HCT116 (cell line): ENCODE results near the gene NFATC2IP. TPM values are rescaled to one million over a fixed set of nuclear protein-coding genes. Genes with fewer than 3 reads are reported as not detected.

Experiments
- ATAC-seq: fragments of 200-7000 bp; cut with Tn5 transposase; 2 replicates; pipeline ENCODE4 v1.9.1; 2020; ENCODE audit warnings: mild to moderate bottlenecking, moderate library complexity
- BruUV-seq: library from RNA; stranded (reverse); fragments of 400-500 nt; replicated peaks from 2 replicates; lab custom pipeline; 2021; lab: Mats Ljungman, UMichigan
- CTCF ChIA-PET: fragments of 300-600 bp; sonication (Branson Sonifier 250); formaldehyde crosslinking; loops from one replicate; lab custom pipeline; 2021; ENCODE audit warnings: antibody characterized with exemption; lab: Charles Lee
- POLR2A ChIA-PET: fragments of 300-600, 350-600 bp; sonication (Branson Sonifier 250); formaldehyde crosslinking; loops from one replicate; lab custom pipeline; 2021; ENCODE audit warnings: antibody characterized with exemption; lab: Charles Lee
- RAD21 ChIA-PET, 2 experiments: fragments of 300-600 bp; sonication (Branson Sonifier 250); formaldehyde crosslinking; loops; one replicate each; lab custom pipeline; 2023; ENCODE audit warnings: low total read pairs in 2 of 2; ENCODE audit not compliant: uncharacterized antibody in 2 of 2, unreplicated experiment in 2 of 2, low non-redundant PET in 1 of 2; lab: Charles Lee
- DNase-seq: peaks from one replicate; pipeline ENCODE4 v3.0.0-alpha.2; 2010; ENCODE audit warnings: low read depth, low spot score
- H2AFZ ChIP-seq: fragments of 200-600 bp; shearing (Covaris generic), sonication (generic); 2 replicates; pipeline ENCODE4 v1.6.1; 2017; ENCODE audit warnings: low read depth, mixed run types, mixed read lengths, antibody characterized with exemption, low read length; ENCODE audit not compliant: poor library complexity, severe bottlenecking
- H3K27ac ChIP-seq: 2 replicates; pipeline ENCODE4 v1.5.1; 2012; ENCODE audit warnings: low read depth, low read length
- H3K27me3 ChIP-seq: fragments of 200-600 bp; sonication (generic); 2 replicates; pipeline ENCODE4 v1.6.1; 2016; ENCODE audit warnings: mixed run types, low read length, mixed read lengths; ENCODE audit not compliant: insufficient read depth
- H3K36me3 ChIP-seq, 2 experiments: fragments of 200-500 bp in 1 of 2; fragments of 200-600 bp in 1 of 2; sonication (Bioruptor generic) in 1 of 2; sonication (generic) in 1 of 2; 2 replicates each; pipeline versions ENCODE4 v1.5.1 to v1.6.1; 2014 to 2016; ENCODE audit warnings: low read length in 2 of 2, inconsistent platforms in 1 of 2, mixed read lengths in 1 of 2, mixed run types in 1 of 2; ENCODE audit not compliant: insufficient read depth in 2 of 2, control insufficient read depth in 1 of 2
- H3K4me1 ChIP-seq, 2 experiments: fragments of 200-600 bp in 1 of 2; sonication (generic) in 1 of 2; 2 replicates each; pipeline versions ENCODE4 v1.5.1 to v1.6.1; 2012 to 2017; ENCODE audit warnings: low read length in 2 of 2, inconsistent platforms in 1 of 2, mild to moderate bottlenecking in 1 of 2, mixed read lengths in 1 of 2, mixed run types in 1 of 2, moderate library complexity in 1 of 2; ENCODE audit not compliant: insufficient read depth in 2 of 2, control insufficient read depth in 1 of 2
- H3K4me2 ChIP-seq: fragments of 200-600 bp; sonication (generic); 2 replicates; pipeline ENCODE4 v1.6.1; 2017; ENCODE audit warnings: mixed run types, low read length, mixed read lengths
- H3K4me3 ChIP-seq, 2 experiments: fragments of 200-600 bp in 1 of 2; sonication (generic) in 1 of 2; replicated peaks in 1 of 2; 2 replicates each; pipeline ENCODE4 v1.5.1; 2011 to 2016; ENCODE audit warnings: low read length in 2 of 2, control low read depth in 1 of 2, low read depth in 1 of 2, mild to moderate bottlenecking in 1 of 2, mixed read lengths in 1 of 2, mixed run types in 1 of 2
- H3K79me2 ChIP-seq: fragments of 200-600 bp; sonication (generic); 2 replicates; pipeline ENCODE4 v1.6.1; 2017; ENCODE audit warnings: mild to moderate bottlenecking, mixed run types, low read length, moderate library complexity, mixed read lengths; ENCODE audit not compliant: insufficient read depth
- H3K9ac ChIP-seq: fragments of 200-600 bp; sonication (generic); 2 replicates; pipeline ENCODE4 v1.6.1; 2016; ENCODE audit warnings: low read length, mixed read lengths
- H3K9me2 ChIP-seq: fragments of 200-600 bp; sonication (generic), shearing (Covaris generic); 2 replicates; pipeline ENCODE4 v1.6.1; 2017; ENCODE audit warnings: mixed run types, mild to moderate bottlenecking, moderate library complexity; ENCODE audit not compliant: insufficient read depth
- H3K9me3 ChIP-seq, 2 experiments: fragments of 200-500 bp in 1 of 2; fragments of 200-600 bp in 1 of 2; sonication (Bioruptor generic) in 1 of 2; sonication (generic) in 1 of 2; 2 replicates each; pipeline ENCODE4 v1.6.1; 2014 to 2017; ENCODE audit warnings: low read length in 2 of 2, mixed read lengths in 2 of 2, inconsistent platforms in 1 of 2, low read depth in 1 of 2, mild to moderate bottlenecking in 1 of 2, mixed run types in 1 of 2, moderate library complexity in 1 of 2; ENCODE audit not compliant: control insufficient read depth in 1 of 2, insufficient read depth in 1 of 2
- H4K20me1 ChIP-seq: fragments of 200-600 bp; sonication (generic), shearing (Covaris generic); 2 replicates; pipeline ENCODE4 v1.6.1; 2017; ENCODE audit warnings: mixed run types, mild to moderate bottlenecking, moderate library complexity; ENCODE audit not compliant: insufficient read depth
- EZH2 ChIP-seq: fragments of 200-600 bp; sonication (generic); IDR thresholded peaks from 2 replicates; pipeline ENCODE4 v1.6.1; 2017; ENCODE audit warnings: antibody characterized with exemption, mixed run types
- POLR2A ChIP-seq: IDR thresholded peaks from 2 replicates; pipeline ENCODE4 v1.7.0; 2011; ENCODE audit warnings: borderline replicate concordance; ENCODE audit not compliant: insufficient read depth, insufficient read length; ENCODE audit errors: extremely low read depth
- SRF ChIP-seq: IDR thresholded peaks from 2 replicates; pipeline ENCODE4 v1.6.1; 2012; ENCODE audit warnings: low read depth
- intact Hi-C: fragments of 100-400 bp; cut with micrococcal nuclease; formaldehyde crosslinking; loops from 2 replicates; pipeline ENCODE4 v1.10.0; 2022
- total RNA-seq: library from RNA; stranded (reverse); gene quantifications from one replicate; pipeline ENCODE4 v1.2.1, GENCODE V29; 2021; ENCODE audit not compliant: unreplicated experiment
- TF ChIP-seq, protein P1 (sequence below): IDR thresholded peaks from 2 replicates; pipeline ENCODE4 v1.6.1; 2012
- TF ChIP-seq, protein P2 (sequence below): IDR thresholded peaks from 2 replicates; pipeline ENCODE4 v1.6.1; 2012; ENCODE audit warnings: low read depth

Gene NFATC2IP
- total RNA-seq, 1 experiment from 2014 or later, result 41.4 TPM

DNA sequence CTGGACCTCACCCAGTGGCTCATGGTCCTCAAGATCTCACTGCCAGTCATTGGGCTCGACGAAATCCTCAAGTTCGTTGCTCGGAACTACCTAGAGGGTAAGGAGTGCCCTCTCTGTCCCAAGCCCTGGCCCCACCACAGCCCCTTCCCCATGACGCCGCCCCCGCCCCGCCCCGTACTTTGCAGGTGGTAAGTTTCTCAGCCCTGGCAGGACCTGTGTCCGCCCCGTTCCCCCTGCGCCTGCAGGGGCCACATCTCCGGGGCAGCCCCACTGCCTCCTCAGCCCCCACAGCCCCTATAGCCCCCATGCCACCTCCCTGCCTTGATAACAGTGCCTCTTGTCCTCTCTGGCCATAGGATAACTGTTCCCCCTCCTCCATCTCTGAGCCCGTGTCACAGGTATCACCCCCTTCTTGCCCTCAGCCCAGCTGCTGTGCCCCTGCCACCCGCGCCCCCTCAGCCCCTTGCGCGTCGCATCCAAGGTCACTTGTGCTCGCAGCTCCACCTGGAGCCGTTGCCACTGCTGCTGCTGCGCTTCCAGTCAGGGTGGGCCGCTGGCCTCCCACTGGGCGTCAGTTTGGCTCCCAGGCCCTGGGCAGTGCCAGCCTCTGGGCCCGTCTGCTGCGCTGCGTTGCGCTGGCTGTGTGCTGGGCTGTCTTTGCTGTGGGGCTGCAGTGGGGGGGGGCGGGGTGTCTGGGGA lies 47.2 kb upstream of the NFATC2IP start:
- POLR2A ChIA-PET, result no interaction called here

More for the DNA sequence above, 47.2 kb upstream of the NFATC2IP start:
- Histone ChIP-seq H3K27me3 (no peaks in the 10 kb centered on the region), H3K9me2 (no peaks in the 10 kb centered on the region), H3K27ac (no peak overlapping the region), H3K4me1 (peaks cover 0 to 6% of the 10 kb centered on the region in 2 experiments; a peak in 2 of 4 replicates), H3K36me3 (no peaks in the 10 kb centered on the region), H3K79me2 (no peaks in the 10 kb centered on the region), H3K9ac (no peak overlapping the region), H3K9me3 (no peaks in the 10 kb centered on the region), H3K4me2 (no peak overlapping the region), H3K4me3 (no peak overlapping the region), H4K20me1 (no peaks in the 10 kb centered on the region), H2AFZ (no peak overlapping the region)
- TF ChIP-seq, protein P1, sequence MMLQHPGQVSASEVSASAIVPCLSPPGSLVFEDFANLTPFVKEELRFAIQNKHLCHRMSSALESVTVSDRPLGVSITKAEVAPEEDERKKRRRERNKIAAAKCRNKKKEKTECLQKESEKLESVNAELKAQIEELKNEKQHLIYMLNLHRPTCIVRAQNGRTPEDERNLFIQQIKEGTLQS, result no peak
- TF ChIP-seq, protein P2, sequence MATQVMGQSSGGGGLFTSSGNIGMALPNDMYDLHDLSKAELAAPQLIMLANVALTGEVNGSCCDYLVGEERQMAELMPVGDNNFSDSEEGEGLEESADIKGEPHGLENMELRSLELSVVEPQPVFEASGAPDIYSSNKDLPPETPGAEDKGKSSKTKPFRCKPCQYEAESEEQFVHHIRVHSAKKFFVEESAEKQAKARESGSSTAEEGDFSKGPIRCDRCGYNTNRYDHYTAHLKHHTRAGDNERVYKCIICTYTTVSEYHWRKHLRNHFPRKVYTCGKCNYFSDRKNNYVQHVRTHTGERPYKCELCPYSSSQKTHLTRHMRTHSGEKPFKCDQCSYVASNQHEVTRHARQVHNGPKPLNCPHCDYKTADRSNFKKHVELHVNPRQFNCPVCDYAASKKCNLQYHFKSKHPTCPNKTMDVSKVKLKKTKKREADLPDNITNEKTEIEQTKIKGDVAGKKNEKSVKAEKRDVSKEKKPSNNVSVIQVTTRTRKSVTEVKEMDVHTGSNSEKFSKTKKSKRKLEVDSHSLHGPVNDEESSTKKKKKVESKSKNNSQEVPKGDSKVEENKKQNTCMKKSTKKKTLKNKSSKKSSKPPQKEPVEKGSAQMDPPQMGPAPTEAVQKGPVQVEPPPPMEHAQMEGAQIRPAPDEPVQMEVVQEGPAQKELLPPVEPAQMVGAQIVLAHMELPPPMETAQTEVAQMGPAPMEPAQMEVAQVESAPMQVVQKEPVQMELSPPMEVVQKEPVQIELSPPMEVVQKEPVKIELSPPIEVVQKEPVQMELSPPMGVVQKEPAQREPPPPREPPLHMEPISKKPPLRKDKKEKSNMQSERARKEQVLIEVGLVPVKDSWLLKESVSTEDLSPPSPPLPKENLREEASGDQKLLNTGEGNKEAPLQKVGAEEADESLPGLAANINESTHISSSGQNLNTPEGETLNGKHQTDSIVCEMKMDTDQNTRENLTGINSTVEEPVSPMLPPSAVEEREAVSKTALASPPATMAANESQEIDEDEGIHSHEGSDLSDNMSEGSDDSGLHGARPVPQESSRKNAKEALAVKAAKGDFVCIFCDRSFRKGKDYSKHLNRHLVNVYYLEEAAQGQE, result no peak
- no peak for TF ChIP-seq EZH2
- no peak for TF ChIP-seq SRF
- no peak for TF ChIP-seq POLR2A
- DNase-seq (no peak), ATAC-seq (no peak)
- no TSS peak for BruUV-seq
- ChIA-PET RAD21 (no interaction called here), CTCF (no interaction called here)
- intact Hi-C loops, result no loop called here
